Mesothelial cell of epicardium (in vitro differentiated cells): ENCODE measurements around the gene RCOR1. TPM values are rescaled to one million over a fixed set of nuclear protein-coding genes. Genes with fewer than 3 reads are reported as not detected.

Source experiments
- DNase-seq, 2 experiments: peaks; one replicate each; pipeline ENCODE4 v3.0.0; 2021; ENCODE audit warnings: low spot score in 2 of 2; ENCODE audit not compliant: unreplicated experiment in 2 of 2
- H3K27ac Mint-ChIP-seq: 2 replicates; pipeline ENCODE4 v1.8.0; 2021; ENCODE audit warnings: mixed read lengths
- H3K27me3 Mint-ChIP-seq: 2 replicates; pipeline ENCODE4 v1.8.0; 2021; ENCODE audit warnings: low read depth, mixed read lengths
- H3K36me3 Mint-ChIP-seq: 2 replicates; pipeline ENCODE4 v1.8.0; 2021; ENCODE audit warnings: mixed read lengths
- H3K4me1 Mint-ChIP-seq: 2 replicates; pipeline ENCODE4 v1.8.0; 2021; ENCODE audit warnings: mixed read lengths
- H3K4me3 Mint-ChIP-seq: 2 replicates; pipeline ENCODE4 v1.8.0; 2021; ENCODE audit warnings: mild to moderate bottlenecking, moderate library complexity, mixed read lengths
- H3K9me3 Mint-ChIP-seq: 2 replicates; pipeline ENCODE4 v1.8.0; 2021; ENCODE audit warnings: mixed read lengths
- CTCF ChIP-seq: fragments of 200-600 bp; sonication (generic); IDR thresholded peaks from one replicate; pipeline ENCODE4 v1.5.0; 2021; ENCODE audit warnings: antibody characterized with exemption; ENCODE audit not compliant: unreplicated experiment
- total RNA-seq: library from RNA; stranded (reverse); gene quantifications from 3 replicates; pipeline ENCODE4 v1.2.1, GENCODE V29; 2021

The RCOR1 gene
- total RNA-seq, 1 donor from 2014 or later: 47.4 TPM

GRCh38 chr14:102620413-102620812 lies 28.0 kb downstream of the RCOR1 start:
- Mint-ChIP-seq H3K4me3 (no peak overlapping the region), H3K9me3 (no peaks in the 10 kb centered on the region), H3K27me3 (no peaks in the 10 kb centered on the region), H3K27ac (peak overlapping the region; percentile 14), H3K4me1 (peaks cover 24% of the 10 kb centered on the region), H3K36me3 (peaks cover 7% of the 10 kb centered on the region)
- TF ChIP-seq CTCF: no peak
- no peak for DNase-seq

GRCh38 chr14:102622262-102622885 lies 29.9 kb downstream of the RCOR1 start:
- Mint-ChIP-seq H3K36me3 (peaks cover 4% of the 10 kb centered on the region), H3K4me3 (no peak overlapping the region), H3K9me3 (no peaks in the 10 kb centered on the region), H3K27me3 (no peaks in the 10 kb centered on the region), H3K4me1 (peaks cover 30% of the 10 kb centered on the region), H3K27ac (peak overlapping the region; percentile 81)
- DNase-seq: no peak
- TF ChIP-seq CTCF: no peak

DNA sequence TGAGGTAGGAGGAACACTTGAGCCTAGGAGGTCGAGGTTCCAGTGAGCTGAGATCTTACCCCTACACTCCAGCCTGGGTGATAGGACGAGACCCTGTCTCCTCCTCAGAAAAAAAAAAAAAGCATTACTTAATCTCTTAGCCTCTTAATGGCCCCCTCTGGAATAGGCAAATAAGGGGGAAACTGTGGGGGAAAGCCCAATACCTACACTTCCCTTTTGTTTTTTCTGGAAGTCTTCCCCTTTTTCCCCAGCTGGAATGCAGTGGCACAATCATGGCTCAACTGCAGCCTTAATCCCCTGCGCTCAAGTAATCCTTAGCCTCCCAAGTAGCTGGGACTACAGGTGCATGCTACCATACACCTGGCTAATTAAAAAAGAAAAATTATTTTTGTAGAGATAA lies 32.2 kb downstream of the RCOR1 start:
- Mint-ChIP-seq H3K36me3 (peaks cover 7% of the 10 kb centered on the region), H3K4me1 (peaks cover 38% of the 10 kb centered on the region), H3K9me3 (no peaks in the 10 kb centered on the region), H3K27ac (no peak overlapping the region), H3K4me3 (no peak overlapping the region), H3K27me3 (no peaks in the 10 kb centered on the region)
- no peak for DNase-seq
- no peak for TF ChIP-seq CTCF

- Mint-ChIP-seq H3K4me3 (no peak overlapping the region), H3K9me3 (no peaks in the 10 kb centered on the region), H3K4me1 (peaks cover 49% of the 10 kb centered on the region), H3K27ac (no peak overlapping the region), H3K27me3 (no peaks in the 10 kb centered on the region), H3K36me3 (peaks cover 6% of the 10 kb centered on the region)
- DNase-seq: no peak
- no peak for TF ChIP-seq CTCF
These were observed 33.3 kb downstream of the RCOR1 start for GRCh38 chr14:102625564-102626296.

DNA sequence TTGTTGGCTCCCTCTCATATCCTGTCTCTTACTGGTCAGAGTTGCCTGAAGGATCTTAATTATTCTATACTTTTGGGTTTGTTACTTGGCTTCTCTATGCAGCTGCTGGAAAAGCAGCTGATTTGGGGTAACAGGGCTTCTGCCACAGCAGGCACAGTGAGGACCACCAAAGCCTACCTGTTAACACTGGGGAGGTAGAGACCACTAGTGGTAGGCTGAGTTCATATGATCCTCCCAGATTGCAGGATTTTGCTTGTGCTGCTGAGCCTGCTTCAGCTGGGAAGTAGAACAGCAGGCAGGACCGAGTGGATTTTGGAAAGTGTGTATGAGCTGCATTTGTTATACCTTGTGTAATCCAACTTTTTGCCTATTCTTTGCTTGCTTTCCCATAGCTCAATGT lies 34.1 kb downstream of the RCOR1 start:
- Mint-ChIP-seq H3K27ac (peak overlapping the region; percentile 17), H3K36me3 (peaks cover 4% of the 10 kb centered on the region), H3K4me3 (no peak overlapping the region), H3K9me3 (no peaks in the 10 kb centered on the region), H3K4me1 (peaks cover 49% of the 10 kb centered on the region), H3K27me3 (no peaks in the 10 kb centered on the region)
- DNase-seq: no peak
- no peak for TF ChIP-seq CTCF
